Spleen (tissue), 11 donors: ENCODE data around the gene NIPAL3. TPM values are rescaled to one million over a fixed set of nuclear protein-coding genes. Genes with fewer than 3 reads are reported as not detected.

Source experiments
- DNase-seq: peaks from one replicate; pipeline ENCODE4 v3.0.0-alpha.2; 2020
- H3K27ac ChIP-seq, 8 donors: fragments of 200-600 bp; sonication (generic) in 7 of 8; 1 replicate in 4 of 8; 2 replicates in 4 of 8; pipeline versions ENCODE4 v1.5.0 to v1.8.0; 2016 to 2021; ENCODE audit warnings: inconsistent platforms in 4 of 8, mild to moderate bottlenecking in 4 of 8, moderate library complexity in 1 of 8
- H3K27me3 ChIP-seq, 7 donors: fragments of 200-600 bp; sonication (generic) in 6 of 7; replicated peaks in 1 of 7; 1 replicate in 4 of 7; 2 replicates in 3 of 7; pipeline versions ENCODE4 v1.5.0 to v1.8.0; 2016 to 2021; ENCODE audit warnings: inconsistent platforms in 3 of 7, mild to moderate bottlenecking in 1 of 7
- H3K36me3 ChIP-seq, 6 donors: fragments of 200-600 bp; sonication (generic) in 5 of 6; 1 replicate in 4 of 6; 2 replicates in 2 of 6; pipeline versions ENCODE4 v1.5.0 to v1.8.0; 2016 to 2021; ENCODE audit warnings: inconsistent platforms in 2 of 6
- H3K4me1 ChIP-seq, 6 donors: fragments of 200-600 bp; sonication (generic) in 5 of 6; 1 replicate in 3 of 6; 2 replicates in 3 of 6; pipeline versions ENCODE4 v1.5.0 to v1.8.0; 2016 to 2021; ENCODE audit warnings: inconsistent platforms in 3 of 6
- H3K4me3 ChIP-seq, 8 donors: fragments of 200-600 bp; sonication (generic) in 7 of 8; 1 replicate in 4 of 8; 2 replicates in 4 of 8; pipeline versions ENCODE4 v1.5.0 to v1.8.0; 2016 to 2021; ENCODE audit warnings: inconsistent platforms in 4 of 8, mild to moderate bottlenecking in 4 of 8, moderate library complexity in 2 of 8
- H3K9me3 ChIP-seq, 8 donors: fragments of 200-600 bp; sonication (generic) in 7 of 8; 1 replicate in 4 of 8; 2 replicates in 4 of 8; pipeline versions ENCODE4 v1.5.0 to v1.8.0; 2016 to 2021; ENCODE audit warnings: inconsistent platforms in 4 of 8
- CTCF ChIP-seq, 11 experiments: fragments of 200-600 bp in 7 of 11; fragments of 450-650 bp in 4 of 11; sonication (generic) in 4 of 11; IDR thresholded peaks in 8 of 11; conservative IDR thresholded peaks in 3 of 11; 1 replicate in 7 of 11; 2 replicates in 4 of 11; pipeline versions ENCODE4 v1.4.0 to v1.8.0; 2016 to 2021; ENCODE audit warnings: antibody characterized with exemption in 11 of 11, inconsistent platforms in 4 of 11, mild to moderate bottlenecking in 1 of 11
- POLR2A ChIP-seq, 3 donors: fragments of 450-650 bp; IDR thresholded peaks; one replicate each; pipeline ENCODE4 v1.5.1; 2017; ENCODE audit warnings: antibody characterized with exemption in 3 of 3, mild to moderate bottlenecking in 1 of 3
- POLR2AphosphoS5 ChIP-seq, 3 donors: sonication (generic); formaldehyde crosslinking; IDR thresholded peaks; one replicate each; pipeline ENCODE4 v1.5.1; 2017; ENCODE audit warnings: antibody characterized with exemption in 3 of 3
- WGBS, 5 donors: extraction: QIAGEN DNeasy Blood & Tissue Kit in 3 of 5; methylation state at CpG; one replicate each; pipeline versions ENCODE4 v1.1.5 to v1.1.7; 2013 to 2018; 5-methylcytosine and 5-hydroxymethylcytosine counted together
- intact Hi-C: fragments of 100-400 bp; cut with DNase I; formaldehyde crosslinking; loops from one replicate; pipeline ENCODE4 v1.15.0; 2023; ENCODE audit warnings: low total_unique reads
- polyA plus RNA-seq, 3 donors: library from polyadenylated mRNA; stranded (reverse); fragments of 200-250 nt; gene quantifications; one replicate each; pipeline ENCODE4 v1.2.1, GENCODE V29; 2013
- total RNA-seq, 7 donors: library from RNA; depleted of rRNA in 3 of 7; stranded (reverse); fragments of >200 nt in 3 of 7; fragmentation: NEBNext Ultra II Directional in 4 of 7; extraction: Animal tissue kit (Norgen Biotek cat#: 25700) in 4 of 7; gene quantifications; one replicate each; pipeline versions ENCODE4 v1.1.0 to v1.2.1, GENCODE V29; 2016 to 2021
- donor health status: healthy with polysubstance abuse.
- donor health status: DM: no; HTN: no; CAD: no; lungs with moderate emphysema.
- donor health status: DM: no; HTN: no; CAD: no.
- donor health status: Bipolar disorder and iron deficiency.
- donor health status: healthy.
- donor health status: DM: no; HTN: no; CAD: no.
- donor health status: DM: yes; HTN: yes; CAD: no.

NIPAL3 gene
- total and polyA plus RNA-seq, 10 donors: 5.3 to 49.2 (median 24.7) TPM

GRCh38 chr1:24472527-24473251, 57.1 kb downstream of the NIPAL3 start:
- Histone ChIP-seq H3K9me3 (no peaks in the 10 kb centered on the region), H3K4me3 (no peak overlapping the region), H3K27ac (no peak overlapping the region), H3K27me3 (no peaks in the 10 kb centered on the region), H3K4me1 (no peaks in the 10 kb centered on the region), H3K36me3 (peaks cover 0 to 37% (median 2%) of the 10 kb centered on the region in 6 donors)
- no peak for DNase-seq
- intact Hi-C loops: no loop called here
- TF ChIP-seq CTCF (IDR thresholded peaks at IDR 0.05 in 8 of 11, conservative IDR thresholded peaks at IDR 0.05 in 3 of 11): no peak
- no peak for TF ChIP-seq POLR2A (IDR thresholded peaks at IDR 0.05)
- no peak for TF ChIP-seq POLR2AphosphoS5 (IDR thresholded peaks at IDR 0.05)
- 93 to 96% (median 94%) methylated on average over 11 of the region's 11 CpGs for WGBS, 5 donors

GRCh38 chr1:24474193-24474592, 58.6 kb downstream of the NIPAL3 start:
- Histone ChIP-seq H3K9me3 (no peaks in the 10 kb centered on the region), H3K27ac (no peak overlapping the region), H3K4me1 (no peaks in the 10 kb centered on the region), H3K4me3 (no peak overlapping the region), H3K36me3 (peaks cover 0 to 22% (median 1%) of the 10 kb centered on the region in 6 donors), H3K27me3 (no peaks in the 10 kb centered on the region)
- intact Hi-C loops: no loop called here
- no peak for DNase-seq
- TF ChIP-seq CTCF (IDR thresholded peaks at IDR 0.05 in 8 of 11, conservative IDR thresholded peaks at IDR 0.05 in 3 of 11) (no peak), POLR2A (IDR thresholded peaks at IDR 0.05) (no peak), POLR2AphosphoS5 (IDR thresholded peaks at IDR 0.05) (no peak)

GRCh38 chr1:24475700-24476099, 60.1 kb downstream of the NIPAL3 start:
- H3K9me3 ChIP-seq: no peaks in the 10 kb centered on the region
- H3K4me3 ChIP-seq: no peak overlapping the region
- peaks cover 0 to 5% (median 1%) of the 10 kb centered on the region in 6 donors for H3K4me1 ChIP-seq
- intact Hi-C loops: no loop called here
- H3K27ac ChIP-seq: no peak overlapping the region
- peaks cover 0 to 9% (median 0%) of the 10 kb centered on the region in 6 donors for H3K36me3 ChIP-seq
- 72 to 87% (median 82%) methylated on average over 4 of the region's 4 CpGs for WGBS, 5 donors
- DNase-seq: no peak
- H3K27me3 ChIP-seq: no peaks in the 10 kb centered on the region
- no peak for TF ChIP-seq CTCF (IDR thresholded peaks at IDR 0.05 in 8 of 11, conservative IDR thresholded peaks at IDR 0.05 in 3 of 11)
- no peak for TF ChIP-seq POLR2AphosphoS5 (IDR thresholded peaks at IDR 0.05)
- no peak for TF ChIP-seq POLR2A (IDR thresholded peaks at IDR 0.05)

- Histone ChIP-seq H3K4me3 (no peak overlapping the region), H3K9me3 (no peaks in the 10 kb centered on the region), H3K27ac (no peak overlapping the region), H3K36me3 (peaks cover 0 to 9% (median 0%) of the 10 kb centered on the region in 6 donors), H3K4me1 (peaks cover 0 to 14% (median 10%) of the 10 kb centered on the region in 6 donors), H3K27me3 (no peaks in the 10 kb centered on the region)
- DNase-seq: no peak
- TF ChIP-seq CTCF (IDR thresholded peaks at IDR 0.05 in 8 of 11, conservative IDR thresholded peaks at IDR 0.05 in 3 of 11) (no peak), POLR2A (IDR thresholded peaks at IDR 0.05) (no peak), POLR2AphosphoS5 (IDR thresholded peaks at IDR 0.05) (no peak)
- intact Hi-C loops: no loop called here
- 83 to 95% (median 84%) methylated on average over 2 of the region's 2 CpGs for WGBS, 5 donors
Measured at GRCh38 chr1:24476571-24476970, 61.0 kb downstream of the NIPAL3 start.
